SK-N-SH (cell line): ENCODE results near the gene DMD. TPM values are rescaled to one million over a fixed set of nuclear protein-coding genes. Genes with fewer than 3 reads are reported as not detected.

Experiments
- CTCF ChIA-PET: fragments of 300-600, 350-600 bp; formaldehyde crosslinking; extraction: SDS; loops from one replicate; lab custom pipeline; 2021; lab: Yijun Ruan, JAX
- POLR2A ChIA-PET: fragments of 350-600 bp; sonication (Branson Sonifier 250); formaldehyde crosslinking; extraction: SDS; loops from one replicate; lab custom pipeline; 2020; ENCODE audit warnings: antibody characterized with exemption, inconsistent platforms; lab: Yijun Ruan, JAX
- DNase-seq: peaks from one replicate; pipeline ENCODE4 v3.0.0; 2012
- H2AFZ ChIP-seq: fragments of 200-600 bp; sonication (generic); 2 replicates; pipeline ENCODE4 v1.8.1; 2016; ENCODE audit warnings: antibody characterized with exemption, mild to moderate bottlenecking, low read depth
- H3F3A ChIP-seq: fragments of 200-600 bp; sonication (generic); replicated peaks from 2 replicates; pipeline ENCODE3; 2016; ENCODE audit warnings: antibody characterized with exemption, mild to moderate bottlenecking; ENCODE audit not compliant: insufficient read depth
- H3K27ac ChIP-seq, 2 experiments: fragments of 200-500 bp in 1 of 2; fragments of 200-600 bp in 1 of 2; sonication (Bioruptor generic) in 1 of 2; sonication (generic), shearing (Covaris generic) in 1 of 2; 2 replicates each; pipeline versions ENCODE4 v1.5.1 to v1.6.1; 2014 to 2016; ENCODE audit warnings: low read depth in 2 of 2, inconsistent platforms in 1 of 2, low read length in 1 of 2, mild to moderate bottlenecking in 1 of 2, mixed read lengths in 1 of 2
- H3K27me3 ChIP-seq: fragments of 200-600 bp; sonication (generic), shearing (Covaris generic); 2 replicates; pipeline ENCODE4 v1.6.1; 2016; ENCODE audit warnings: mixed run types; ENCODE audit not compliant: insufficient read depth
- H3K36me3 ChIP-seq, 2 experiments: fragments of 200-500 bp in 1 of 2; fragments of 200-600 bp in 1 of 2; sonication (Bioruptor generic) in 1 of 2; sonication (generic) in 1 of 2; replicated peaks in 1 of 2; 2 replicates each; pipeline versions ENCODE3 to v1.5.1; 2014 to 2016; ENCODE audit warnings: low read length in 1 of 2, mild to moderate bottlenecking in 1 of 2; ENCODE audit not compliant: insufficient read depth in 2 of 2, control insufficient read depth in 1 of 2
- H3K4me1 ChIP-seq, 2 experiments: fragments of 200-500 bp in 1 of 2; fragments of 200-600 bp in 1 of 2; sonication (Bioruptor generic) in 1 of 2; sonication (generic), shearing (Covaris generic) in 1 of 2; 2 replicates each; pipeline versions ENCODE4 v1.5.1 to v1.6.1; 2014 to 2016; ENCODE audit warnings: low read depth in 1 of 2, low read length in 1 of 2, mixed run types in 1 of 2; ENCODE audit not compliant: insufficient read depth in 2 of 2, control insufficient read depth in 1 of 2
- H3K4me2 ChIP-seq: fragments of 200-600 bp; sonication (generic), shearing (Covaris generic); 2 replicates; pipeline ENCODE4 v1.6.1; 2017; ENCODE audit warnings: mixed run types
- H3K4me3 ChIP-seq, 2 experiments: fragments of 200-500 bp in 1 of 2; fragments of 200-600 bp in 1 of 2; sonication (Bioruptor generic) in 1 of 2; sonication (generic), shearing (Covaris generic) in 1 of 2; 2 replicates each; pipeline versions ENCODE4 v1.5.1 to v1.8.1; 2014 to 2016; ENCODE audit warnings: low read depth in 2 of 2, inconsistent platforms in 1 of 2, low read length in 1 of 2, mild to moderate bottlenecking in 1 of 2, mixed read lengths in 1 of 2, moderate library complexity in 1 of 2
- H3K79me2 ChIP-seq: fragments of 200-600 bp; sonication (generic); 2 replicates; pipeline ENCODE4 v1.8.1; 2017; ENCODE audit warnings: mild to moderate bottlenecking; ENCODE audit not compliant: insufficient read depth
- H3K9ac ChIP-seq: fragments of 200-600 bp; sonication (generic); 2 replicates; pipeline ENCODE4 v1.6.1; 2017; ENCODE audit warnings: mixed run types
- H3K9me2 ChIP-seq: fragments of 200-600 bp; sonication (generic); 2 replicates; pipeline ENCODE4 v1.6.1; 2017; ENCODE audit warnings: mixed run types
- H3K9me3 ChIP-seq: fragments of 200-600 bp; sonication (generic); 2 replicates; pipeline ENCODE4 v1.6.1; 2017; ENCODE audit warnings: mixed run types, mild to moderate bottlenecking, moderate library complexity
- H4K20me1 ChIP-seq: fragments of 200-600 bp; sonication (generic); 2 replicates; pipeline ENCODE4 v1.6.1; 2017; ENCODE audit warnings: mild to moderate bottlenecking, mixed run types; ENCODE audit not compliant: insufficient read depth
- EP300 ChIP-seq, 2 experiments: IDR thresholded peaks; 2 replicates each; pipeline versions ENCODE4 v1.4.0 to v1.6.1; 2012; ENCODE audit warnings: borderline replicate concordance in 1 of 2, low read depth in 1 of 2, low read length in 1 of 2
- EZH2phosphoT487 ChIP-seq: fragments of 200-600 bp; sonication (generic); IDR thresholded peaks from 2 replicates; pipeline ENCODE4 v1.6.1; 2017; ENCODE audit warnings: low read depth, mixed run types, mild to moderate bottlenecking, antibody characterized with exemption, moderate library complexity, borderline replicate concordance
- FOSL2 ChIP-seq: IDR thresholded peaks from 2 replicates; pipeline ENCODE4 v1.4.0; 2012; ENCODE audit warnings: low read depth, mild to moderate bottlenecking, moderate library complexity, borderline replicate concordance
- FOXJ3 ChIP-seq: sonication (generic); formaldehyde crosslinking; IDR thresholded peaks from 2 replicates; pipeline ENCODE4 v1.5.1; 2020; ENCODE audit warnings: mild to moderate bottlenecking, missing genetic modification reagents
- GABPA ChIP-seq: IDR thresholded peaks from 2 replicates; pipeline ENCODE4 v1.4.0; 2012; ENCODE audit warnings: low read depth, mild to moderate bottlenecking
- IRF3 ChIP-seq: fragments of 150-350 bp; IDR thresholded peaks from 2 replicates; pipeline ENCODE4 v1.6.1; 2016; ENCODE audit warnings: mild to moderate bottlenecking, low read depth, low read length
- JUND ChIP-seq: IDR thresholded peaks from 2 replicates; pipeline ENCODE4 v1.4.0; 2012
- MAX ChIP-seq: IDR thresholded peaks from 2 replicates; pipeline ENCODE4 v1.4.0; 2012; ENCODE audit warnings: low read depth
- MXI1 ChIP-seq: IDR thresholded peaks from 2 replicates; pipeline ENCODE4 v1.6.1; 2012; ENCODE audit warnings: mild to moderate bottlenecking, low read depth, low read length, improper control_type of control experiment
- NRF1 ChIP-seq: IDR thresholded peaks from 2 replicates; pipeline ENCODE4 v1.6.1; 2012; ENCODE audit warnings: low read depth, mild to moderate bottlenecking, low read length
- POLR2AphosphoS5 ChIP-seq: IDR thresholded peaks from 2 replicates; pipeline ENCODE4 v1.6.1; 2012; ENCODE audit warnings: low read depth, low read length
- RAD21 ChIP-seq: IDR thresholded peaks from 2 replicates; pipeline ENCODE4 v1.6.1; 2012; ENCODE audit warnings: mild to moderate bottlenecking, low read length
- RCOR1 ChIP-seq: fragments of 150-350 bp; IDR thresholded peaks from 2 replicates; pipeline ENCODE4 v1.6.1; 2017; ENCODE audit warnings: antibody characterized with exemption, low read length
- TCF12 ChIP-seq: IDR thresholded peaks from 2 replicates; pipeline ENCODE4 v1.4.0; 2012
- TEAD4 ChIP-seq: IDR thresholded peaks from 2 replicates; pipeline ENCODE4 v1.4.0; 2012; ENCODE audit warnings: mild to moderate bottlenecking, borderline replicate concordance; ENCODE audit not compliant: insufficient read depth
- USF2 ChIP-seq: fragments of 150-350 bp; IDR thresholded peaks from 2 replicates; pipeline ENCODE4 v1.6.1; 2017; ENCODE audit warnings: antibody characterized with exemption, low read length, low read depth, borderline replicate concordance
- YY1 ChIP-seq: IDR thresholded peaks from 2 replicates; pipeline ENCODE4 v1.4.0; 2012; ENCODE audit warnings: low read depth, mild to moderate bottlenecking
- WGBS: methylation state at CpG from one replicate; pipeline ENCODE4 v1.1.6; 2017; ENCODE audit warnings: low lambda C conversion rate; 5-methylcytosine and 5-hydroxymethylcytosine counted together
- polyA plus RNA-seq, 3 experiments: library from polyadenylated mRNA; depleted of rRNA; stranded (reverse); fragments of >200 nt; gene quantifications; 2 replicates each; pipeline ENCODE4 v1.2.3, GENCODE V29; 2012

Gene DMD
- polyA plus RNA-seq, 1 of the 3 experiments (the other 2 are of a cell fraction): 3.9 TPM

GRCh38 chrX:32954125-32954524 lies 257.2 kb downstream of the DMD start (continued):
- TF ChIP-seq USF2: no peak

- no peak overlapping the region for H3K4me2 ChIP-seq
- H3K36me3 ChIP-seq: no peaks in the 10 kb centered on the region
- H3K9me3 ChIP-seq: no peaks in the 10 kb centered on the region
- H3K27me3 ChIP-seq: no peaks in the 10 kb centered on the region
- no peak overlapping the region for H2AFZ ChIP-seq
- no peaks in the 10 kb centered on the region for H3K9me2 ChIP-seq
- CTCF ChIA-PET: no interaction called here
- no peaks in the 10 kb centered on the region for H3K4me1 ChIP-seq
- H4K20me1 ChIP-seq: no peaks in the 10 kb centered on the region
- no peak overlapping the region for H3K9ac ChIP-seq
- H3K79me2 ChIP-seq: no peaks in the 10 kb centered on the region
- WGBS: 18% methylated on average over 2 of the region's 2 CpGs
- no peaks in the 10 kb centered on the region for H3F3A ChIP-seq
- DNase-seq: no peak
- POLR2A ChIA-PET: no interaction called here
- no peak overlapping the region for H3K4me3 ChIP-seq
- no peak overlapping the region for H3K27ac ChIP-seq
- no peak for TF ChIP-seq POLR2AphosphoS5
- TF ChIP-seq IRF3: no peak
- TF ChIP-seq NRF1: no peak
- no peak for TF ChIP-seq TEAD4
- no peak for TF ChIP-seq YY1
- TF ChIP-seq MXI1: no peak
- TF ChIP-seq RCOR1: no peak
These were observed 263.2 kb downstream of the DMD start for GRCh38 chrX:32948130-32948529.

- POLR2A ChIA-PET: no interaction called here
- H3K27me3 ChIP-seq: no peaks in the 10 kb centered on the region
- H4K20me1 ChIP-seq: no peaks in the 10 kb centered on the region
- TF ChIP-seq RAD21 (no peak), MAX (no peak), TCF12 (no peak), JUND (no peak), NRF1 (no peak), FOSL2 (no peak), EP300 (IDR thresholded peaks at IDR 0.05; ENCODE audit: borderline replicate concordance in 1 of 2, low read depth in 1 of 2, low read length in 1 of 2) (no peak), GABPA (no peak), EZH2phosphoT487 (no peak), MXI1 (no peak), FOXJ3 (CRISPR knock-in tag) (no peak)
- H3K4me1 ChIP-seq: no peaks in the 10 kb centered on the region; a peak in 1 of 4 replicates
- no peaks in the 10 kb centered on the region for H3K9me2 ChIP-seq
- no peak overlapping the region for H3K9ac ChIP-seq
- no peaks in the 10 kb centered on the region for H3K79me2 ChIP-seq
- H3K9me3 ChIP-seq: no peaks in the 10 kb centered on the region
- H3F3A ChIP-seq: no peaks in the 10 kb centered on the region
- CTCF ChIA-PET: no interaction called here
- H3K36me3 ChIP-seq: no peaks in the 10 kb centered on the region
- WGBS: 10% methylated on average over 3 of the region's 3 CpGs
- no peak overlapping the region for H3K27ac ChIP-seq
- no peak overlapping the region for H2AFZ ChIP-seq
- no peak overlapping the region for H3K4me2 ChIP-seq
- DNase-seq: no peak
- H3K4me3 ChIP-seq: no peak overlapping the region
These were observed 274.3 kb downstream of the DMD start for GRCh38 chrX:32937043-32937442.
